ENCODE measurements around the gene IQCK. TPM values are rescaled to one million over a fixed set of nuclear protein-coding genes. Genes with fewer than 3 reads are reported as not detected.

IQCK gene
- total and polyA plus RNA-seq, 2 donors (not counting 3 experiments of a cell fraction or from before 2014, with no cell fraction given) = 17.2 to 18.1 TPM

- no peak overlapping the region for H2AFZ ChIP-seq (ENCODE audit: low read depth, low read length)
- BruUV-seq (replicated peaks) = no TSS peak
- H3K27ac ChIP-seq (ENCODE audit: insufficient read depth, low read depth, low read length) = no peak overlapping the region
- ChIA-PET CTCF (interaction anchor here (0.8 to 1.9 kb wide), 2 partner anchors 253 to 271 kb away, joined by 3 to 4 read pairs; no protein-coding TSS in a partner anchor), POLR2A (no interaction called here)
- H3K4me3 ChIP-seq (replicated peaks in 1 of 3; ENCODE audit: insufficient read depth in 1 of 3, low read depth in 1 of 3, low read length in 3 of 3) = no peak overlapping the region
- TF ChIP-seq EZH2 (IDR thresholded peaks at IDR 0.05; ENCODE audit: borderline replicate concordance, low read depth, low read length, severe bottlenecking) (no peak), CTCF (IDR thresholded peaks at IDR 0.05; ENCODE audit: extremely low read depth in 1 of 2, insufficient read depth in 1 of 2, low read depth in 1 of 2, low read length in 2 of 2) (no peak), GATA2 (IDR thresholded peaks at IDR 0.05; ENCODE audit: insufficient read depth, insufficient read length, low read depth, low read length) (no peak), FOS (IDR thresholded peaks at IDR 0.05; ENCODE audit: borderline replicate concordance, insufficient read depth, low read length) (no peak)
- TF ChIP-seq, protein P1, sequence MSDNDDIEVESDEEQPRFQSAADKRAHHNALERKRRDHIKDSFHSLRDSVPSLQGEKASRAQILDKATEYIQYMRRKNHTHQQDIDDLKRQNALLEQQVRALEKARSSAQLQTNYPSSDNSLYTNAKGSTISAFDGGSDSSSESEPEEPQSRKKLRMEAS (IDR thresholded peaks at IDR 0.05; ENCODE audit: insufficient read depth, insufficient read length) = no peak
- no peaks in the 10 kb centered on the region for H3K79me2 ChIP-seq (ENCODE audit: control insufficient read depth, insufficient read depth, low read length)
- no peaks in the 10 kb centered on the region for H3K36me3 ChIP-seq (ENCODE audit: control insufficient read depth in 2 of 2, extremely low read depth in 1 of 2, insufficient read depth in 2 of 2, low read length in 2 of 2)
- H3K4me1 ChIP-seq (ENCODE audit: control insufficient read depth, extremely low read depth, insufficient read depth, low read length) = peaks cover 8% of the 10 kb centered on the region
- no peaks in the 10 kb centered on the region for H3K9me3 ChIP-seq (replicated peaks; ENCODE audit: control insufficient read depth, insufficient read depth, low read length)
- no peak for FAIRE-seq
- H4K20me1 ChIP-seq (replicated peaks; ENCODE audit: control insufficient read depth, extremely low read depth, insufficient read depth, low read length) = no peaks in the 10 kb centered on the region
- no peak overlapping the region for H3K9ac ChIP-seq (replicated peaks; ENCODE audit: extremely low read depth, insufficient read depth, low read length)
- no peak for DNase-seq (ENCODE audit: low read depth, low spot score)
- intact Hi-C loops (cut with micrococcal nuclease) (no loop called here), dilution Hi-C loops (cut with MboI; ENCODE audit: extremely low pct_ligation_motif_present, low sequenced_read_pairs) (no loop called here)
- H3K9me1 ChIP-seq (replicated peaks; ENCODE audit: control insufficient read depth, extremely low read depth, insufficient read depth, low read length) = no peaks in the 10 kb centered on the region
- no peak overlapping the region for H3K4me2 ChIP-seq (ENCODE audit: insufficient read depth, low read length)
- no peaks in the 10 kb centered on the region for H3K27me3 ChIP-seq (ENCODE audit: control insufficient read depth in 2 of 2, insufficient read depth in 2 of 2, low read length in 2 of 2)
Observed at GRCh38 chr16:19854543-19854876, 136.4 kb downstream of the IQCK start.

DNA sequence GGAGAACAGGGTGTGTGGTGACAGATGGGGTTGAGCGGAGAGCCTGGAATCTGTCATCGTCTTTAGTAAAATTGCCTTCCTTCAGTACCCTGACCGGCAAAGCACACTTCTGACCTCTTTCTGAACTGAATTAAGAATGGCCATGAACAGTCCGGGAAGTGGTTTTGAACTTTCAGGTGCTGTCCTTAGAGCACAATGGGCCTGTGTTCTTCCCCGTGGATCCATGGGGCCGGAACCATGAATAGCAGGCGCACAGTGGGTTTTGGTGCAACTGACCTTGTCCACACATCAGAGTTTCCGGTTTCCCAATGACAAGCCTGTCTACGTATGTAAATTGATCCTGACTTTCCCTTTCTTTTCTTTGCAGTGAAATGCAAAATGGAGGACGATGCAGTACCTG, 138.0 kb downstream of the IQCK start:
- H3K4me3 ChIP-seq (replicated peaks in 1 of 3; ENCODE audit: insufficient read depth in 1 of 3, low read depth in 1 of 3, low read length in 3 of 3) = no peak overlapping the region
- BruUV-seq (replicated peaks) = no TSS peak
- H3K36me3 ChIP-seq (ENCODE audit: control insufficient read depth in 2 of 2, extremely low read depth in 1 of 2, insufficient read depth in 2 of 2, low read length in 2 of 2) = no peaks in the 10 kb centered on the region
- no peak overlapping the region for H3K9ac ChIP-seq (replicated peaks; ENCODE audit: extremely low read depth, insufficient read depth, low read length)
- POLR2A ChIA-PET = no interaction called here
- H3K9me1 ChIP-seq (replicated peaks; ENCODE audit: control insufficient read depth, extremely low read depth, insufficient read depth, low read length) = no peaks in the 10 kb centered on the region
- dilution Hi-C loops (cut with MboI; ENCODE audit: extremely low pct_ligation_motif_present, low sequenced_read_pairs) (no loop called here), intact Hi-C loops (cut with micrococcal nuclease) (no loop called here)
- no peak overlapping the region for H2AFZ ChIP-seq (ENCODE audit: low read depth, low read length)
- no peaks in the 10 kb centered on the region for H3K9me3 ChIP-seq (replicated peaks; ENCODE audit: control insufficient read depth, insufficient read depth, low read length)
- H4K20me1 ChIP-seq (replicated peaks; ENCODE audit: control insufficient read depth, extremely low read depth, insufficient read depth, low read length) = no peaks in the 10 kb centered on the region
- TF ChIP-seq GATA2 (IDR thresholded peaks at IDR 0.05; ENCODE audit: insufficient read depth, insufficient read length, low read depth, low read length) (no peak), JUN (IDR thresholded peaks at IDR 0.05; ENCODE audit: borderline replicate concordance, insufficient read depth, insufficient read length, low read depth) (no peak), CTCF (IDR thresholded peaks at IDR 0.05; ENCODE audit: extremely low read depth in 1 of 2, insufficient read depth in 1 of 2, low read depth in 1 of 2, low read length in 2 of 2) (no peak), POLR2AphosphoS5 (IDR thresholded peaks at IDR 0.05; ENCODE audit: insufficient read depth, low read depth, low read length) (no peak)
- TF ChIP-seq, protein P1 (IDR thresholded peaks at IDR 0.05; ENCODE audit: insufficient read depth, insufficient read length) = no peak
- no peaks in the 10 kb centered on the region for H3K79me2 ChIP-seq (ENCODE audit: control insufficient read depth, insufficient read depth, low read length)
- no peak overlapping the region for H3K27ac ChIP-seq (ENCODE audit: insufficient read depth, low read depth, low read length)
- CTCF ChIA-PET = interaction anchor here (0.9 kb wide), 1 partner anchor 110 kb away, joined by 3 read pairs; no protein-coding TSS in a partner anchor
- no peak overlapping the region for H3K4me2 ChIP-seq (ENCODE audit: insufficient read depth, low read length)
- DNase-seq (ENCODE audit: low read depth, low spot score) = no peak
- peaks cover 5% of the 10 kb centered on the region for H3K4me1 ChIP-seq (ENCODE audit: control insufficient read depth, extremely low read depth, insufficient read depth, low read length)
- H3K27me3 ChIP-seq (ENCODE audit: control insufficient read depth in 2 of 2, insufficient read depth in 2 of 2, low read length in 2 of 2) = no peaks in the 10 kb centered on the region
- no peak for FAIRE-seq

Data from endothelial cell of umbilical vein (primary cell).